Measurements from ENCODE around the gene NAV1. TPM values are rescaled to one million over a fixed set of nuclear protein-coding genes. Genes with fewer than 3 reads are reported as not detected.
"Not testable (repeated sequence)": the region's sequence is repeated elsewhere in the genome, so short reads cannot be mapped to it uniquely, and the experiment has no call there.

NAV1 gene
- 20.3 TPM for polyA plus RNA-seq (2013, experiment 1 of 2)
- polyA plus RNA-seq (2013, experiment 2 of 2): 22.3 TPM

- under 1% methylated on average over 93 of the region's 93 CpGs for WGBS
- Histone ChIP-seq H3K27me3 (ENCODE audit: insufficient read depth, low read length) (peaks cover 44% of the 10 kb centered on the region), H3K27ac (ENCODE audit: low read depth, low read length) (no peak within 1 kb of the TSS), H3K36me3 (ENCODE audit: insufficient read depth, low read length) (no peaks in the 10 kb centered on the region), H3K9ac (ENCODE audit: low read depth, low read length) (peak within 1 kb of the TSS; percentile 43), H3K9me3 (ENCODE audit: insufficient read depth, low read depth, low read length) (no peaks in the 10 kb centered on the region), H3K4me1 (ENCODE audit: insufficient read depth, low read length) (peaks cover 10% of the 10 kb centered on the region), H3K4me3 (ENCODE audit: low read length) (peak within 1 kb of the TSS; percentile 72)
These were observed at the start of gene NAV1 for GRCh38 chr1:201538612-201539551. Gene NAV1 (plus strand): TSS chr1:201539127. CDS start chr1:201622885, 83,758 bp downstream.

GRCh38 chr1:201489643-201490261 is 49.2 kb upstream of the NAV1 start:
- WGBS: 91% methylated on average over 6 of the region's 6 CpGs

GRCh38 chr1:201490708-201491131 is 48.2 kb upstream of the NAV1 start:
- Histone ChIP-seq H3K9me3 (ENCODE audit: insufficient read depth, low read depth, low read length) (no peaks in the 10 kb centered on the region), H3K27me3 (ENCODE audit: insufficient read depth, low read length) (no peaks in the 10 kb centered on the region), H3K9ac (ENCODE audit: low read depth, low read length) (no peak overlapping the region), H3K4me1 (ENCODE audit: insufficient read depth, low read length) (0 out of 2 replicates have a peak, but pooled peaks cover 8% of the 10 kb centered on the region), H3K4me3 (ENCODE audit: low read length) (no peak overlapping the region), H3K27ac (ENCODE audit: low read depth, low read length) (no peak overlapping the region), H3K36me3 (ENCODE audit: insufficient read depth, low read length) (no peaks in the 10 kb centered on the region)
- WGBS: 81% methylated on average over 3 of the region's 3 CpGs

More at GRCh38 chr1:201489643-201490261, 49.2 kb upstream of the NAV1 start:
- 0 out of 2 replicates have a peak, but pooled peaks cover 8% of the 10 kb centered on the region for H3K4me1 ChIP-seq (ENCODE audit: insufficient read depth, low read length)
- no peaks in the 10 kb centered on the region for H3K27me3 ChIP-seq (ENCODE audit: insufficient read depth, low read length)
- no peaks in the 10 kb centered on the region for H3K36me3 ChIP-seq (ENCODE audit: insufficient read depth, low read length)
- H3K4me3 ChIP-seq (ENCODE audit: low read length): no peak overlapping the region
- no peaks in the 10 kb centered on the region for H3K9me3 ChIP-seq (ENCODE audit: insufficient read depth, low read depth, low read length)
- H3K27ac ChIP-seq (ENCODE audit: low read depth, low read length): no peak overlapping the region
- H3K9ac ChIP-seq (ENCODE audit: low read depth, low read length): no peak overlapping the region

- Histone ChIP-seq H3K4me3 (ENCODE audit: low read length) (no peak overlapping the region), H3K27me3 (ENCODE audit: insufficient read depth, low read length) (no peaks in the 10 kb centered on the region), H3K36me3 (ENCODE audit: insufficient read depth, low read length) (no peaks in the 10 kb centered on the region), H3K4me1 (ENCODE audit: insufficient read depth, low read length) (0 out of 2 replicates have a peak, but pooled peaks cover 8% of the 10 kb centered on the region), H3K27ac (ENCODE audit: low read depth, low read length) (no peak overlapping the region), H3K9ac (ENCODE audit: low read depth, low read length) (no peak overlapping the region), H3K9me3 (ENCODE audit: insufficient read depth, low read depth, low read length) (no peaks in the 10 kb centered on the region)
- 86% methylated on average over 3 of the region's 3 CpGs for WGBS
These were observed 46.9 kb upstream of the NAV1 start for GRCh38 chr1:201491896-201492511.

- 100% methylated on average over 3 of the region's 3 CpGs for WGBS
- not testable (repeated sequence) for H3K36me3 ChIP-seq (ENCODE audit: insufficient read depth, low read length); H3K9ac ChIP-seq (ENCODE audit: low read depth, low read length)
These were observed 45.8 kb upstream of the NAV1 start for GRCh38 chr1:201493026-201493656.

GRCh38 chr1:201493757-201494617 is 44.9 kb upstream of the NAV1 start:
- Histone ChIP-seq H3K4me1 (ENCODE audit: insufficient read depth, low read length) (0 out of 2 replicates have a peak, but pooled peaks cover 8% of the 10 kb centered on the region), H3K36me3 (ENCODE audit: insufficient read depth, low read length) (no peaks in the 10 kb centered on the region), H3K27me3 (ENCODE audit: insufficient read depth, low read length) (no peaks in the 10 kb centered on the region), H3K9ac (ENCODE audit: low read depth, low read length) (no peak overlapping the region; the same call in 1 of the 2 replicates), H3K9me3 (ENCODE audit: insufficient read depth, low read depth, low read length) (no peaks in the 10 kb centered on the region), H3K27ac (ENCODE audit: low read depth, low read length) (no peak overlapping the region), H3K4me3 (ENCODE audit: low read length) (no peak overlapping the region)
- WGBS: 79% methylated on average over 15 of the region's 15 CpGs

More at GRCh38 chr1:201493026-201493656, 45.8 kb upstream of the NAV1 start:
- H3K4me1 ChIP-seq (ENCODE audit: insufficient read depth, low read length); H3K4me3 ChIP-seq (ENCODE audit: low read length); H3K27ac ChIP-seq (ENCODE audit: low read depth, low read length); H3K9me3 ChIP-seq (ENCODE audit: insufficient read depth, low read depth, low read length); H3K27me3 ChIP-seq (ENCODE audit: insufficient read depth, low read length): not testable (repeated sequence)

GRCh38 chr1:201495551-201496295 is 43.2 kb upstream of the NAV1 start:
- no peaks in the 10 kb centered on the region for H3K36me3 ChIP-seq (ENCODE audit: insufficient read depth, low read length)
- no peak overlapping the region for H3K4me3 ChIP-seq (ENCODE audit: low read length)
- H3K9ac ChIP-seq (ENCODE audit: low read depth, low read length): no peak overlapping the region
- H3K27me3 ChIP-seq (ENCODE audit: insufficient read depth, low read length): no peaks in the 10 kb centered on the region
- no peak overlapping the region for H3K27ac ChIP-seq (ENCODE audit: low read depth, low read length)
- no peaks in the 10 kb centered on the region for H3K9me3 ChIP-seq (ENCODE audit: insufficient read depth, low read depth, low read length)
- whole genome bisulfite sequencing: 87% methylated on average over 11 of the region's 11 CpGs
- H3K4me1 ChIP-seq (ENCODE audit: insufficient read depth, low read length): peaks cover 16% of the 10 kb centered on the region; the same call in 1 of the 2 replicates

GRCh38 chr1:201496296-201496690 is 42.6 kb upstream of the NAV1 start:
- Histone ChIP-seq H3K9me3 (ENCODE audit: insufficient read depth, low read depth, low read length) (no peaks in the 10 kb centered on the region), H3K27me3 (ENCODE audit: insufficient read depth, low read length) (no peaks in the 10 kb centered on the region), H3K9ac (ENCODE audit: low read depth, low read length) (no peak overlapping the region), H3K4me3 (ENCODE audit: low read length) (no peak overlapping the region), H3K27ac (ENCODE audit: low read depth, low read length) (no peak overlapping the region), H3K36me3 (ENCODE audit: insufficient read depth, low read length) (no peaks in the 10 kb centered on the region), H3K4me1 (ENCODE audit: insufficient read depth, low read length) (peaks cover 21% of the 10 kb centered on the region; the same call in 1 of the 2 replicates)
- WGBS: 90% methylated on average over 8 of the region's 8 CpGs

GRCh38 chr1:201497935-201498509 is 40.9 kb upstream of the NAV1 start:
- 94% methylated on average over 16 of the region's 16 CpGs for WGBS
- Histone ChIP-seq H3K9ac (ENCODE audit: low read depth, low read length) (no peak overlapping the region), H3K4me3 (ENCODE audit: low read length) (no peak overlapping the region), H3K27me3 (ENCODE audit: insufficient read depth, low read length) (no peaks in the 10 kb centered on the region), H3K9me3 (ENCODE audit: insufficient read depth, low read depth, low read length) (no peaks in the 10 kb centered on the region), H3K4me1 (ENCODE audit: insufficient read depth, low read length) (peaks cover 28% of the 10 kb centered on the region), H3K27ac (ENCODE audit: low read depth, low read length) (no peak overlapping the region), H3K36me3 (ENCODE audit: insufficient read depth, low read length) (no peaks in the 10 kb centered on the region)

Measured in HUES64 (cell line).